Measurements from ENCODE around the gene MYLK.

Gene MYLK

GRCh38 chr3:123628996-123629746 lies 255.0 kb downstream of the MYLK start:
- TF ChIP-seq CTCF (conservative IDR thresholded peaks at IDR 0.05; ENCODE audit: low read length): no peak
- DNase-seq (ENCODE audit: low read depth): no peak
- no peak overlapping the region for H3K4me3 ChIP-seq (ENCODE audit: low read length)

- DNase-seq (ENCODE audit: low read depth): no peak
Observed at GRCh38 chr3:123627673-123628670, 256.2 kb downstream of the MYLK start.

GRCh38 chr3:123626881-123627280 lies 257.3 kb downstream of the MYLK start:
- no peak for TF ChIP-seq CTCF (conservative IDR thresholded peaks at IDR 0.05; ENCODE audit: low read length)
- no peak for DNase-seq (ENCODE audit: low read depth)

More at GRCh38 chr3:123627673-123628670, 256.2 kb downstream of the MYLK start:
- H3K4me3 ChIP-seq (ENCODE audit: low read length): no peak overlapping the region
- TF ChIP-seq CTCF (conservative IDR thresholded peaks at IDR 0.05; ENCODE audit: low read length): no peak

GRCh38 chr3:123624302-123624701 lies 259.8 kb downstream of the MYLK start:
- DNase-seq (ENCODE audit: low read depth): no peak
- no peak for TF ChIP-seq CTCF (conservative IDR thresholded peaks at IDR 0.05; ENCODE audit: low read length)
- H3K4me3 ChIP-seq (ENCODE audit: low read length): no peak overlapping the region

More at GRCh38 chr3:123626881-123627280, 257.3 kb downstream of the MYLK start:
- H3K4me3 ChIP-seq (ENCODE audit: low read length): no peak overlapping the region

GRCh38 chr3:123623346-123623880 lies 260.7 kb downstream of the MYLK start:
- no peak for DNase-seq (ENCODE audit: low read depth)
- no peak overlapping the region for H3K4me3 ChIP-seq (ENCODE audit: low read length)
- no peak for TF ChIP-seq CTCF (conservative IDR thresholded peaks at IDR 0.05; ENCODE audit: low read length)

GRCh38 chr3:123622766-123623165 lies 261.4 kb downstream of the MYLK start:
- no peak for DNase-seq (ENCODE audit: low read depth)
- no peak overlapping the region for H3K4me3 ChIP-seq (ENCODE audit: low read length)
- TF ChIP-seq CTCF (conservative IDR thresholded peaks at IDR 0.05; ENCODE audit: low read length): no peak

All from AG10803 (cell line).